Heart left ventricle (tissue), 13 donors: ENCODE results near the gene THPO.

Experiments used
- CTCF ChIP-seq, 12 donors: fragments of 200-600 bp; sonication (generic) in 4 of 12; IDR thresholded peaks; one replicate each; pipeline versions ENCODE4 v1.5.0 to v1.8.0; 2018 to 2022; ENCODE audit warnings: antibody characterized with exemption in 12 of 12, mild to moderate bottlenecking in 5 of 12
- POLR2A ChIP-seq, 2 donors: fragments of 450-650 bp; IDR thresholded peaks; one replicate each; pipeline ENCODE4 v1.6.1; 2017; ENCODE audit warnings: antibody characterized with exemption in 2 of 2, mild to moderate bottlenecking in 2 of 2, moderate library complexity in 2 of 2
- donor health status: ischemic (EF 13 %, LVEDD 7.1; RV severe dilation, severe dysfunction).
- donor health status: DM: no; HTN: yes; CAD: no.
- donor health status: DM: no; HTN: no; CAD: no.
- donor health status: ischemic (EF 25% LVEDD 6.9; RV normal size, moderate dysfunction).
- donor health status: ischemic (EF 25% LVEDD 5.7; RV mildly dilated, moderate dysfunction).
- donor health status: ischemic (EF 35%, LVEDD 5.7; RV mildly dilated, moderate dysfunction).
- donor health status: nonischemic (EF 11% LVEDD 7.7; RV severe dilation, severe dysfunction).
- donor health status: DM: yes; HTN: yes; CAD: no.
- donor health status: PGD.
- donor health status: ischemic (EF 29% LVEDD 5.4; RV normal size, mild dysfunction).
- donor health status: nonischemic (EF 23%, LVEDD 6.1; RV moderate dilation, normal function).

GRCh38 chr3:184388164-184388935 lies 10.3 kb upstream of the THPO start:
- TF ChIP-seq CTCF (IDR thresholded peaks at IDR 0.05), result no peak
- TF ChIP-seq POLR2A (IDR thresholded peaks at IDR 0.05), result no peak
